Tibial nerve (tissue), 4 donors: ENCODE results near the gene TPM1.

Experiments
- EP300 ChIP-seq, 2 donors: sonication (generic); formaldehyde crosslinking; IDR thresholded peaks; one replicate each; pipeline ENCODE4 v1.6.1; 2017; ENCODE audit warnings: antibody characterized with exemption in 2 of 2, mild to moderate bottlenecking in 1 of 2
- POLR2A ChIP-seq, 2 donors: fragments of 450-650 bp; IDR thresholded peaks; one replicate each; pipeline ENCODE4 v1.6.1; 2017; ENCODE audit warnings: antibody characterized with exemption in 2 of 2, mild to moderate bottlenecking in 2 of 2, moderate library complexity in 2 of 2
- TF ChIP-seq, protein P1 (sequence below), 5 experiments: fragments of 200-600 bp in 3 of 5; fragments of 450-650 bp in 2 of 5; sonication (generic) in 3 of 5; IDR thresholded peaks; one replicate each; pipeline ENCODE4 v1.5.1; 2016 to 2019; ENCODE audit warnings: antibody characterized with exemption in 5 of 5, mild to moderate bottlenecking in 3 of 5, moderate library complexity in 2 of 5

DNA sequence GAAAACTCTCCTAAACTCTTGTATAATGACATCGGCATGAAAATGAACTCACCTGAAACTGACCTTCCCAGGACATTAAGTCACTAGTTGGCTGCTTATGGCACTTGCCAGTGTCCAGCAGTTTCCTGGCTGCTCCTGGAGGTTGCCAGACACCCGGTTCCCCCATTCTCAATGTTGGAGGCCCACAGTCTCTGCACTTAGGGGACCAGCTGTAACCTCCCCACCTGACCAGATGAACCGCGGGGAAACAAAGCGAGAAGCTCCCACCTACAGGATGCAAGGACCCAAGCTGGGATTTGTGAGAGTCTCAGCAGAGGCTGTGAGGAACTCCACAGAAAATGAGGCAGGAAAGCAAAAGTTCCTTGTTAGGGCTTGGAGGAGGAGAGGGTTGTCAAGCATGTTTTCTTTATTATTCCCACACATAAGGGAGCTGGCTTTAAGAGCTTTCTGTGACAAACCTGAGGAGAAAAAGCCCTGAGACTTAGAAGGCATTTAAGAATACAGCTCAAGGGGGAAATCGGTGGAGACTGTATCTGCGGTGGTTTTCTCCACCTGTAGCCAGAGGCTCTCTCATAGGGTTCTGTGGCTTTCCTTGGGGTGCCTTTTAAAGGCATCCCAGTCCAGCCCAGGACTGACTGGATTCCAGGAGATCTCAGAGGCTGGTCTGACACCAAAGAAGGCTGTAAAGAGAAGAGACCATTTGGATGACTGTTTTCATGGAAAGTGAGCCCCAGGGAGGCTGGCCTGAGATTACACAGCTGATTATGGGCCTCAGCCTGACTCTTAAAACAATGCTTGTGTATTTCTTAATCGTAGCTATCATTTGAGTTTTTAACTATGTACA lies 4.6 kb downstream of the TPM1 start:
- TF ChIP-seq, protein P1, sequence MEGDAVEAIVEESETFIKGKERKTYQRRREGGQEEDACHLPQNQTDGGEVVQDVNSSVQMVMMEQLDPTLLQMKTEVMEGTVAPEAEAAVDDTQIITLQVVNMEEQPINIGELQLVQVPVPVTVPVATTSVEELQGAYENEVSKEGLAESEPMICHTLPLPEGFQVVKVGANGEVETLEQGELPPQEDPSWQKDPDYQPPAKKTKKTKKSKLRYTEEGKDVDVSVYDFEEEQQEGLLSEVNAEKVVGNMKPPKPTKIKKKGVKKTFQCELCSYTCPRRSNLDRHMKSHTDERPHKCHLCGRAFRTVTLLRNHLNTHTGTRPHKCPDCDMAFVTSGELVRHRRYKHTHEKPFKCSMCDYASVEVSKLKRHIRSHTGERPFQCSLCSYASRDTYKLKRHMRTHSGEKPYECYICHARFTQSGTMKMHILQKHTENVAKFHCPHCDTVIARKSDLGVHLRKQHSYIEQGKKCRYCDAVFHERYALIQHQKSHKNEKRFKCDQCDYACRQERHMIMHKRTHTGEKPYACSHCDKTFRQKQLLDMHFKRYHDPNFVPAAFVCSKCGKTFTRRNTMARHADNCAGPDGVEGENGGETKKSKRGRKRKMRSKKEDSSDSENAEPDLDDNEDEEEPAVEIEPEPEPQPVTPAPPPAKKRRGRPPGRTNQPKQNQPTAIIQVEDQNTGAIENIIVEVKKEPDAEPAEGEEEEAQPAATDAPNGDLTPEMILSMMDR (IDR thresholded peaks at IDR 0.05): no peak
- TF ChIP-seq POLR2A (IDR thresholded peaks at IDR 0.05) (no peak), EP300 (IDR thresholded peaks at IDR 0.05) (no peak)
